Body of pancreas (tissue), 4 donors: Measurements from ENCODE around the gene SS18L1.

Experiments
- CTCF ChIP-seq, 7 experiments: fragments of 450-650 bp in 4 of 7; fragments of 200-600 bp in 3 of 7; sonication (generic) in 3 of 7; IDR thresholded peaks; one replicate each; pipeline ENCODE4 v1.5.1; 2016 to 2019; ENCODE audit warnings: antibody characterized with exemption in 7 of 7
- POLR2A ChIP-seq, 3 donors: fragments of 450-650 bp; IDR thresholded peaks; one replicate each; pipeline ENCODE4 v1.6.1; 2016; ENCODE audit warnings: antibody characterized with exemption in 3 of 3, mild to moderate bottlenecking in 2 of 3

- no peak for TF ChIP-seq CTCF (IDR thresholded peaks at IDR 0.05)
- no peak for TF ChIP-seq POLR2A (IDR thresholded peaks at IDR 0.05)
Measured at GRCh38 chr20:62170536-62170935, 27.0 kb downstream of the SS18L1 start.
